Dendritic cell treated with granulocyte-macrophage colony-stimulating factor and Interleukin-4, amounts not matched to agents 40 ng/mL and 50 ng/mL, for 4 days (primary cell): Measurements from ENCODE around the gene RCE1.

Experiments used
- H3K27ac Mint-ChIP-seq: one replicate; pipeline ENCODE4 v1.8.0; 2022; ENCODE audit warnings: mild to moderate bottlenecking, mixed read lengths
- H3K27me3 Mint-ChIP-seq: one replicate; pipeline ENCODE4 v1.8.0; 2022; ENCODE audit warnings: mild to moderate bottlenecking, mixed read lengths
- H3K36me3 Mint-ChIP-seq: one replicate; pipeline ENCODE4 v1.8.0; 2022; ENCODE audit warnings: low read depth, mixed read lengths
- H3K4me1 Mint-ChIP-seq: one replicate; pipeline ENCODE4 v1.8.0; 2022; ENCODE audit warnings: low read depth, mixed read lengths
- H3K4me3 Mint-ChIP-seq: one replicate; pipeline ENCODE4 v1.8.0; 2022; ENCODE audit warnings: mild to moderate bottlenecking, moderate library complexity, mixed read lengths
- H3K9me3 Mint-ChIP-seq: one replicate; pipeline ENCODE4 v1.8.0; 2022; ENCODE audit warnings: mixed read lengths
- intact Hi-C: fragments of 100-400 bp; cut with micrococcal nuclease; formaldehyde crosslinking; loops from one replicate; pipeline ENCODE4 v1.15.0; 2022

Gene RCE1

DNA sequence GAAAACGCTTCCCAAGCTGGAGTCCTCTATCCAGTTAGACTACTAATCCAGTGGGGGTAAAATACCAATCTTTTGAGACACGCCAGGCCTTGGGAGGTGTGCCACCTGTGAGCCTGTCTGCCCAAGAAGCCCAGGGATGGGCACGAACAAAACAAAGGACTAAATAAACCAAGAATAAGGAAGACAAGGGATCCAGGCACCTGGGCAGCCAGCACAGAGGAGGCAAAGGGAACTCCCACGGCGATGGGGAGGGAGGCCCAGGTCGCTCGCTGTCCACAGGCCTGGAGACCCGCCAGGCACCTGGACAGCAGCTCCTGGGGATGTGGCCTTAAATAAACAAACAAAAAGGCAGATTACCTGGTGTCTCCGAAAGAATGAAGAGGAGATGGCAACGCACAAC, 45.0 kb downstream of the RCE1 start:
- no peak overlapping the region for H3K27ac Mint-ChIP-seq
- H3K36me3 Mint-ChIP-seq: no peaks in the 10 kb centered on the region
- H3K4me3 Mint-ChIP-seq: no peak overlapping the region
- no peaks in the 10 kb centered on the region for H3K9me3 Mint-ChIP-seq
- intact Hi-C loops: no loop called here
- peaks cover 6% of the 10 kb centered on the region for H3K27me3 Mint-ChIP-seq
- peaks cover 8% of the 10 kb centered on the region for H3K4me1 Mint-ChIP-seq

DNA sequence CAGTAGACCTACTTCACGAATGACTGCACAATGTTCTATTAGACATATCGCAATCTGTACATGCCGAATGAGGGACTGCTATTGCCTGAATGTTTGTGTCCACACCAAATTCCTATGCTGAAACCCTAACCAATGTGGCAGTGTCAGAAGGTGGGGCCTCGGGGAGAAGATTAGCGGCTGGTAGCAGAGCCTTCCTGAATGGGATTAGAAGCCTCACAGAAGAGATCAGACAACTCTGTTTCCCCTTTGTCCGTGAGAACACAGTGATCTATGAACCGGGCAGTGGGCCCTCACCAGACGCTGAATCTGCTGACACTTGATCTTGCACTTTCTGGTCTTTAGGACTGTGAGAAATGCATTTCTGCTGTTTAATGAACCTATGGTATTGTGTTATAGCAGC, 46.7 kb downstream of the RCE1 start:
- peaks cover 11% of the 10 kb centered on the region for H3K27me3 Mint-ChIP-seq
- intact Hi-C loops: no loop called here
- no peak overlapping the region for H3K4me3 Mint-ChIP-seq
- no peaks in the 10 kb centered on the region for H3K9me3 Mint-ChIP-seq
- no peaks in the 10 kb centered on the region for H3K36me3 Mint-ChIP-seq
- peaks cover 8% of the 10 kb centered on the region for H3K4me1 Mint-ChIP-seq
- H3K27ac Mint-ChIP-seq: no peak overlapping the region

DNA sequence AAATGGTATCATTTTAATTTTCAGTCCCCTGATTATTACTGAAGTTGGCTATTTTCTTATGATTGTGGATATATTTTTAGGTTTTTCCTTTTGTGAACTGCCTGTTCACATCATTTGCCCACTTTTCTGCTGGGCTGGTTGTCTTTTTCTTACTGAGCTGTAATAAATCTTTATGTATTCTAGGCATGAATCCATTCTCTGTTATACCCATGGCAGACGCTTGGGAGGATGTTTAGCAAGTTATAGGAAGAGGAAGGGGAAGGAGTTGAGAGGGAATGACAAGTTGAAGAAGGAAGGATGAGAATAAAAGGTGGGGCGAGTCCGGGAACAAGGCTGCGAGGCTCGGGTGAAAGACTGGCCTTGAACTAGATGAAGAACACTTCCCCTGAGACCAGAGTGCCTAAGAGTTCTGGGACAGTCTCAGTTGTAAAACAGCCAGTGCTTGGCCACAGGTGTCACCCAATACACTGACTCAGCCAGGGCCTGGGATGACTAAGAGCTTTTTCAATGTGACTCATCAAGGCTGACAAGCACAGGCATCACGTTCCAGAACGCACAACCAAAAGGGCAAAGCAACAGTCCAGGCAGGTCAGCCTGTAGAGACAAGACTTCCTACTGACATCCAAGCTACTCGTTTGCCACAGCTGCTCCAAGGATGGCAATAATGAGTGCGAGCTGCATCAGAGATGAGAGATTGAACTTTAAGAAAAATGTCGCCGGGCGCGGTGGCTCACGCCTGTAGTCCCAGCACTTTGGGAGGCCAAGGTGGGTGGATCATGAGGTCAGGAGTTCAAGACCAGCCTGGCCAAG, 48.8 kb downstream of the RCE1 start:
- peaks cover 8% of the 10 kb centered on the region for H3K4me1 Mint-ChIP-seq
- peaks cover 15% of the 10 kb centered on the region for H3K27me3 Mint-ChIP-seq
- H3K4me3 Mint-ChIP-seq: no peak overlapping the region
- H3K36me3 Mint-ChIP-seq: no peaks in the 10 kb centered on the region
- intact Hi-C loops: no loop called here
- no peak overlapping the region for H3K27ac Mint-ChIP-seq
- no peaks in the 10 kb centered on the region for H3K9me3 Mint-ChIP-seq

DNA sequence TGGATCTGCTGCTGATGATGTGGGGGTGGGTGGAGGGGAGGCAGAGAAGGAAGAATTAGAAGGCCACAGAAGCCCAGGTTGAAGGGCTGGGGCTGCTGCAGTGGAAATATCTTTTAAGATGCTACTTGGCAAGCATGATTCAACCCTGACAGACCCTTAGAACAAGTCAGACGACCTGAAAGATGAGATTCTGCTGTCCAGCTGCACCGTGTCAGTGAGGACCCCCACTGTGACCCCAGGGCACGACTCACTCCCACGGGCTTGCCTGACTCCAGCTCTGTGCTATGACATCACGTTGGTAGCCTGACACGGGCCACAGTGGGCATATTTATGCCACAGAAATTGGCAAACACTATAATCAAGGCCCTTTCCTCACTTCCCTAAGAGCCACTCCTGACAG, 49.7 kb downstream of the RCE1 start:
- Mint-ChIP-seq H3K4me3 (no peak overlapping the region), H3K27me3 (peaks cover 15% of the 10 kb centered on the region), H3K36me3 (no peaks in the 10 kb centered on the region), H3K27ac (no peak overlapping the region), H3K4me1 (peaks cover 8% of the 10 kb centered on the region), H3K9me3 (no peaks in the 10 kb centered on the region)
- intact Hi-C loops: no loop called here

DNA sequence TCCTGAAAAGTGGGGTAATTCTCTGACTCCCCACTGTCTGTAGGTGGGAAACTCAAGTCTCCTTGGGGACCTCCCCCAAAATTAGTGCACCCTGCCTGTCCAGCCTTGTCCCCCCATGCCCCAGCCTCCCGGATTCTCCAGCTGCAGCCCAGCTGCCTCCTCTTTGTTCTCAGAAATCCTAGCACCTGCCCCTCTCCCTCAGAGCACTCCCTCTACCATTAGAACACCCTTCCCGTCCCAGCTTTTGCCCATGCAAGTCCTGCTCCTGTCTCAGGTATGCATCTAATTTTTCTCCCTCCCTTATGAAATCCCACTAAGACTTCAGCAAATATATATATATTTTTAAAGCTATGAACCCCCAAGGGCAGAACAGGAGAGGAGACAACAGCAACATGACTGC, 50.9 kb downstream of the RCE1 start:
- H3K9me3 Mint-ChIP-seq: no peaks in the 10 kb centered on the region
- peaks cover 19% of the 10 kb centered on the region for H3K27me3 Mint-ChIP-seq
- H3K27ac Mint-ChIP-seq: no peak overlapping the region
- H3K4me3 Mint-ChIP-seq: no peak overlapping the region
- intact Hi-C loops: no loop called here
- H3K36me3 Mint-ChIP-seq: no peaks in the 10 kb centered on the region
- H3K4me1 Mint-ChIP-seq: peaks cover 8% of the 10 kb centered on the region
